ENCODE data around the gene C2CD5. TPM values are rescaled to one million over a fixed set of nuclear protein-coding genes. Genes with fewer than 3 reads are reported as not detected.

Gene C2CD5
- polyA plus RNA-seq, 1 of the 3 experiments (the other 2 are of a cell fraction) = 9.2 TPM

GRCh38 chr12:22473212-22473611 is 71.1 kb downstream of the C2CD5 start (continued):
- TF ChIP-seq EP300 (IDR thresholded peaks at IDR 0.05; ENCODE audit: borderline replicate concordance in 1 of 2, low read depth in 1 of 2, low read length in 1 of 2) = no peak
- TF ChIP-seq, protein P1, sequence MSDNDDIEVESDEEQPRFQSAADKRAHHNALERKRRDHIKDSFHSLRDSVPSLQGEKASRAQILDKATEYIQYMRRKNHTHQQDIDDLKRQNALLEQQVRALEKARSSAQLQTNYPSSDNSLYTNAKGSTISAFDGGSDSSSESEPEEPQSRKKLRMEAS (IDR thresholded peaks at IDR 0.05; ENCODE audit: low read depth) = no peak

- Histone ChIP-seq H3K79me2 (ENCODE audit: insufficient read depth) (no peaks in the 10 kb centered on the region), H3K27ac (ENCODE audit: low read depth in 2 of 2, low read length in 1 of 2) (no peak overlapping the region; a peak in 1 of 4 replicates), H3F3A (replicated peaks; ENCODE audit: insufficient read depth) (peaks cover 16% of the 10 kb centered on the region), H3K4me2 (no peak overlapping the region), H3K9me3 (no peaks in the 10 kb centered on the region), H3K27me3 (ENCODE audit: insufficient read depth) (no peaks in the 10 kb centered on the region), H3K36me3 (replicated peaks in 1 of 2; ENCODE audit: control insufficient read depth in 1 of 2, insufficient read depth in 2 of 2, low read length in 1 of 2) (peaks cover 32 to 40% of the 10 kb centered on the region in 2 experiments), H3K4me1 (ENCODE audit: control insufficient read depth in 1 of 2, insufficient read depth in 2 of 2, low read depth in 1 of 2, low read length in 1 of 2) (0 out of 4 replicates have a peak, but pooled peaks cover 0 to 4% of the 10 kb centered on the region in 2 experiments), H3K9me2 (no peaks in the 10 kb centered on the region), H3K4me3 (ENCODE audit: low read depth in 2 of 2, low read length in 1 of 2) (no peak overlapping the region), H4K20me1 (ENCODE audit: insufficient read depth) (no peaks in the 10 kb centered on the region), H2AFZ (ENCODE audit: low read depth) (no peak overlapping the region), H3K9ac (no peak overlapping the region)
- ChIA-PET CTCF (interaction anchor here (1.1 kb wide), 1 partner anchor 8 kb away, joined by 4 read pairs; no protein-coding TSS in a partner anchor), POLR2A (no interaction called here)
- WGBS (ENCODE audit: low lambda C conversion rate) = 65% methylated on average over 10 of the region's 10 CpGs
- DNase-seq = no peak
- TF ChIP-seq FOSL2 (IDR thresholded peaks at IDR 0.05; ENCODE audit: borderline replicate concordance, low read depth) (peak; percentile 50), TCF12 (IDR thresholded peaks at IDR 0.05) (peak; percentile 76), ELF1 (IDR thresholded peaks at IDR 0.05) (no peak), JUND (IDR thresholded peaks at IDR 0.05) (0 out of 2 replicates have a peak, but pooled peaks have one; percentile 30)
Measured at GRCh38 chr12:22467190-22467589, 77.2 kb downstream of the C2CD5 start.

DNA sequence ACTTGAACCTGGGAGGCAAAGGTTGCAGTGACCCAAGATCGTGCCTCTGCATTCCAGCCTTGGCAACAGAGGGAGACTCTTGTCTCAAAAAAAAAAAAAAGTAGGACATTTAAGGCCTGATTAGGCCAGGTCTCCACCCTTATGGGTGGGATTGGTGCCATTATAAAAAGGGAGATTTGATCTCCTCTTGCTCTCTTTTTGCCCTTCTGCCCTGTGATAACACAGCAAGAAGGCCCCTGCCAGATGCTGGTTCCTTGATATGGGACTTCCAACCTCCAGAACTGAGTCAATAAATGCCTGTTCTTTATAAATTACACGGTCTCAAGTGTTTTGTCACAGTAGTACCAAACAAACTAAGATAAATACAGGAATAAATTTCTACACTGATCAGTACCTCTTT is 81.0 kb downstream of the C2CD5 start:
- H3K4me3 ChIP-seq (ENCODE audit: low read depth in 2 of 2, low read length in 1 of 2) = no peak overlapping the region
- peaks cover 8% of the 10 kb centered on the region for H3F3A ChIP-seq (replicated peaks; ENCODE audit: insufficient read depth)
- H3K4me2 ChIP-seq = no peak overlapping the region
- H3K79me2 ChIP-seq (ENCODE audit: insufficient read depth) = no peaks in the 10 kb centered on the region
- TF ChIP-seq NFIC (IDR thresholded peaks at IDR 0.05; ENCODE audit: borderline replicate concordance) = no peak
- TF ChIP-seq, protein P2, sequence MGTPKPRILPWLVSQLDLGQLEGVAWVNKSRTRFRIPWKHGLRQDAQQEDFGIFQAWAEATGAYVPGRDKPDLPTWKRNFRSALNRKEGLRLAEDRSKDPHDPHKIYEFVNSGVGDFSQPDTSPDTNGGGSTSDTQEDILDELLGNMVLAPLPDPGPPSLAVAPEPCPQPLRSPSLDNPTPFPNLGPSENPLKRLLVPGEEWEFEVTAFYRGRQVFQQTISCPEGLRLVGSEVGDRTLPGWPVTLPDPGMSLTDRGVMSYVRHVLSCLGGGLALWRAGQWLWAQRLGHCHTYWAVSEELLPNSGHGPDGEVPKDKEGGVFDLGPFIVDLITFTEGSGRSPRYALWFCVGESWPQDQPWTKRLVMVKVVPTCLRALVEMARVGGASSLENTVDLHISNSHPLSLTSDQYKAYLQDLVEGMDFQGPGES (IDR thresholded peaks at IDR 0.05; ENCODE audit: low read depth, low read length) = no peak
- H2AFZ ChIP-seq (ENCODE audit: low read depth) = no peak overlapping the region
- no peaks in the 10 kb centered on the region for H4K20me1 ChIP-seq (ENCODE audit: insufficient read depth)
- ChIA-PET CTCF (interaction anchor here (1.2 kb wide), 1 partner anchor 128 kb away, joined by 3 read pairs; no protein-coding TSS in a partner anchor), POLR2A (no interaction called here)
- H3K9me3 ChIP-seq = no peaks in the 10 kb centered on the region
- WGBS (ENCODE audit: low lambda C conversion rate) = 97% methylated on average over 2 of the region's 2 CpGs
- H3K27ac ChIP-seq (ENCODE audit: low read depth in 2 of 2, low read length in 1 of 2) = no peak overlapping the region
- H3K9ac ChIP-seq = no peak overlapping the region
- no peak for DNase-seq
- peaks cover 2 to 11% of the 10 kb centered on the region in 2 experiments for H3K36me3 ChIP-seq (replicated peaks in 1 of 2; ENCODE audit: control insufficient read depth in 1 of 2, insufficient read depth in 2 of 2, low read length in 1 of 2)
- H3K9me2 ChIP-seq = no peaks in the 10 kb centered on the region
- 0 out of 4 replicates have a peak, but pooled peaks cover 0 to 4% of the 10 kb centered on the region in 2 experiments for H3K4me1 ChIP-seq (ENCODE audit: control insufficient read depth in 1 of 2, insufficient read depth in 2 of 2, low read depth in 1 of 2, low read length in 1 of 2)
- no peaks in the 10 kb centered on the region for H3K27me3 ChIP-seq (ENCODE audit: insufficient read depth)

DNA sequence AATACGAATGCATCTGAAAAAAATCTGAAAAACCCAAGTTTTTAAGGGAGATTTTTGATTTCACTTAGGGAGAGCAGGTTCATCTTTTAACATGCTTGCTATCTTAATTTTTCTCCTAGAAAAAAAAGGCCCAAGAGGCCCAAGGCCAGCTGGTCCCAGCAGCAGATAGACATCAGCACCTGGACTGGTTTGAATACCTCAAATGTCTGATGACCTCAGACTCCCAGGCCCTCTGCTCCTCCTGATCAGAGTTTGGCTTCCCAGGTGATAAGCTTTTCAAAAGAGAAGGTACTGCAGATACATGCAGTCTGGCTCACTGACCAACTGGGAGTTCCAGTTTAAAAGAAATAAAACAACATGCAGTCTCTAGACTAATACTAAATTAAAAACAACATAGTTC is 82.6 kb downstream of the C2CD5 start:
- Histone ChIP-seq H3K79me2 (ENCODE audit: insufficient read depth) (no peaks in the 10 kb centered on the region), H3K4me3 (ENCODE audit: low read depth in 2 of 2, low read length in 1 of 2) (no peak overlapping the region), H3K9me2 (no peaks in the 10 kb centered on the region), H3K36me3 (replicated peaks in 1 of 2; ENCODE audit: control insufficient read depth in 1 of 2, insufficient read depth in 2 of 2, low read length in 1 of 2) (peaks cover 8 to 21% of the 10 kb centered on the region in 2 experiments), H3K4me1 (ENCODE audit: control insufficient read depth in 1 of 2, insufficient read depth in 2 of 2, low read depth in 1 of 2, low read length in 1 of 2) (no peaks in the 10 kb centered on the region; a peak in 1 of 4 replicates), H3K9me3 (no peaks in the 10 kb centered on the region), H3F3A (replicated peaks; ENCODE audit: insufficient read depth) (peaks cover 8% of the 10 kb centered on the region), H3K4me2 (no peak overlapping the region), H3K27me3 (ENCODE audit: insufficient read depth) (no peaks in the 10 kb centered on the region), H4K20me1 (ENCODE audit: insufficient read depth) (no peaks in the 10 kb centered on the region), H2AFZ (ENCODE audit: low read depth) (no peak overlapping the region), H3K27ac (ENCODE audit: low read depth in 2 of 2, low read length in 1 of 2) (no peak overlapping the region), H3K9ac (no peak overlapping the region)
- 93% methylated on average over 1 of the region's 1 CpG for WGBS (ENCODE audit: low lambda C conversion rate)
- no peak for DNase-seq
- ChIA-PET POLR2A (no interaction called here), CTCF (interaction anchor here (0.8 to 2.6 kb wide), 7 partner anchors 11 to 379 kb away, joined by 3 to 6 read pairs (median 3); no protein-coding TSS in a partner anchor)
- TF ChIP-seq SMC3 (IDR thresholded peaks at IDR 0.05; ENCODE audit: low read depth, low read length) = no peak
- no peak for TF ChIP-seq RCOR1 (IDR thresholded peaks at IDR 0.05; ENCODE audit: low read length)
- TF ChIP-seq CHD2 (IDR thresholded peaks at IDR 0.05; ENCODE audit: low read length, partially characterized antibody) = no peak
- no peak for TF ChIP-seq RXRA (IDR thresholded peaks at IDR 0.05; ENCODE audit: borderline replicate concordance, low read depth)
- TF ChIP-seq ELF1 (IDR thresholded peaks at IDR 0.05) = no peak
- no peak for TF ChIP-seq TAF1 (IDR thresholded peaks at IDR 0.05; ENCODE audit: borderline replicate concordance, low read depth, low read length)
- no peak for TF ChIP-seq TCF12 (IDR thresholded peaks at IDR 0.05)
- TF ChIP-seq FOXM1 (IDR thresholded peaks at IDR 0.05; ENCODE audit: low read depth) = no peak

Measured in SK-N-SH (cell line).